ENCODE results near the gene RHBDL1.
A peak's percentile ranks its signal among the peaks of the same experiment; 100 is the strongest.

RHBDL1 gene

GRCh38 chr16:681746-682427 is 6.4 kb downstream of the RHBDL1 start:
- TF ChIP-seq, protein P1, sequence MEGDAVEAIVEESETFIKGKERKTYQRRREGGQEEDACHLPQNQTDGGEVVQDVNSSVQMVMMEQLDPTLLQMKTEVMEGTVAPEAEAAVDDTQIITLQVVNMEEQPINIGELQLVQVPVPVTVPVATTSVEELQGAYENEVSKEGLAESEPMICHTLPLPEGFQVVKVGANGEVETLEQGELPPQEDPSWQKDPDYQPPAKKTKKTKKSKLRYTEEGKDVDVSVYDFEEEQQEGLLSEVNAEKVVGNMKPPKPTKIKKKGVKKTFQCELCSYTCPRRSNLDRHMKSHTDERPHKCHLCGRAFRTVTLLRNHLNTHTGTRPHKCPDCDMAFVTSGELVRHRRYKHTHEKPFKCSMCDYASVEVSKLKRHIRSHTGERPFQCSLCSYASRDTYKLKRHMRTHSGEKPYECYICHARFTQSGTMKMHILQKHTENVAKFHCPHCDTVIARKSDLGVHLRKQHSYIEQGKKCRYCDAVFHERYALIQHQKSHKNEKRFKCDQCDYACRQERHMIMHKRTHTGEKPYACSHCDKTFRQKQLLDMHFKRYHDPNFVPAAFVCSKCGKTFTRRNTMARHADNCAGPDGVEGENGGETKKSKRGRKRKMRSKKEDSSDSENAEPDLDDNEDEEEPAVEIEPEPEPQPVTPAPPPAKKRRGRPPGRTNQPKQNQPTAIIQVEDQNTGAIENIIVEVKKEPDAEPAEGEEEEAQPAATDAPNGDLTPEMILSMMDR (IDR thresholded peaks at IDR 0.05; ENCODE audit: extremely low read depth, missing control alignments): no peak
- no peak for DNase-seq (ENCODE audit: low spot score)

DNA sequence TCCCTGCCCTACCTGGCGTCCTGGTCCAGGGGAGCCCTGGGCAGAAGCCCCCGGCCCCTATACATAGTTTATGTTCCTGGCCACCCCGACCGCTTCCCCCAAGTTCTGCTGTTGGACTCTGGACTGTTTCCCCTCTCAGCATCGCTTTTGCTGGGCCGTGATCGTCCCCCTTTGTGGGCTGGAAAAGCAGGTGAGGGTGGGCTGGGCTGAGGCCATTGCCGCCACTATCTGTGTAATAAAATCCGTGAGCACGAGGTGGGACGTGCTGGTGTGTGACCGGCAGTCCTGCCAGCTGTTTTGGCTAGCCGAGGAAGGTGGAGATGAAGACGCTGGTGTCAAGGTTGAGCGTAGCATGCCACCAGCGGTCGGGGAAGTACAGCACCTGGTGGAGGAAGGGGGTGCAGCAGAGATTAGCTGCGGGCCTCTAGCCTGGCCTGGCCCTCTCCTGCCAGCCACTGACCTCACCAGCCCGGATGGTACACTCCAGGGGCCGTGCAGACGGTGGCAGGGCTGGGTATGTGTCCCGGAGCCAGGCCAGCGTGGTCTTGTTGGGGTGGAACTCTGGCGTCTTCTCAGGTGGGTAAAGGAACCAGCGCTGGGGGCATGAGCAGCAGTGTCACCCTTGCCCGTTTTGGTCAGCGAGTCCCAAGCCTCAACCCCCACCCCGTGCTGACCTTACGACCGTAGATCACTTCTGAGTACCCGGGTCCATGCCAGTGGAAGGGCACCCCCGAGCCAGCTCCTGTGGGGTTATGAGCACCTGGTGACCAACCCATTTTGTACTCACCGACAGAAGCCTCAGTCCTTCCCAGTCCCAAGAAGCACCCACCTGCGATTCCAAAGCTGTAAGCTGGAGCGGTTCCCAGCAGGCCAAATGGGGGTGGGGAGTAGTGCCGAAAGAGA is 7.3 kb downstream of the RHBDL1 start:
- TF ChIP-seq, protein P1 (IDR thresholded peaks at IDR 0.05; ENCODE audit: extremely low read depth, missing control alignments): no peak

DNA sequence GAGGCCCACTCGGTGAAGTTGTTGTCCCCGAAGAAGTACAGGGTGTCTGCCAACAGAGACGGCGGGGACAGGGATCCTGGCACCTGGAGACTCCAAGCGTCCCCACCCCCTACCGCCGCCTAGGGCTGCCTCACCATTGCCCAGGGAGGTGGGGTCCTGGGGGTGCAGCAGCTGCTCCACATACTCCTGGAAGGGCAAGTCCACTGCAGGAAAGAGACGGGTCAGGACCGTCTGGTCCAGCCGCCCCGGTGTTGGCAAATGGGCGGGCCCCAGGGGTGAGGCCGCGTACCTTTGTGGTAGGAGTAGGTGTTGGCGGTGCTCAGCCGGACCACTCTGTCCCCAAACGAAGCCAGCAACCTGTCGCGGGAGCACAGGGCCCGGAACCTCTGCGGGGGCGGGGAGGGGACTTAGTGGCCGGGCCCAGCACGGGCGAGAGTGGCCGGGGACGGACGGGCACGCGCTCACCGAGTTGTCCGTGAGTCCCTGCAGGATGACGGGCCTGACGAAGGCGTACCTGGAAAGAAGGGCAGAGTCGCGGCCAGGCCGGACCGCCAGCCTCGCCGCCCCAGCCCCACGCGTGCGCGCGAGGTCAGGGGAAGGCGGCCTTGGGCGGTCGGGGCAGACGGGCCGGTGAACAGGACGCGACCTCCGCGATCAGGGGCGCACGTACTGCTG is 8.1 kb downstream of the RHBDL1 start:
- peak; percentile 26 for DNase-seq (ENCODE audit: low spot score)
- TF ChIP-seq, protein P1 (IDR thresholded peaks at IDR 0.05; ENCODE audit: extremely low read depth, missing control alignments): no peak

More for the DNA sequence above, 7.3 kb downstream of the RHBDL1 start:
- no peak for DNase-seq (ENCODE audit: low spot score)

- TF ChIP-seq, protein P1 (IDR thresholded peaks at IDR 0.05; ENCODE audit: extremely low read depth, missing control alignments): no peak
- DNase-seq (ENCODE audit: low spot score): peak; percentile 99
Observed at GRCh38 chr16:684071-684794, 8.8 kb downstream of the RHBDL1 start, which contains the start of gene JMJD8. Gene JMJD8 (minus strand): TSS chr16:684334. CDS start chr16:684319, 15 bp downstream.

DNA sequence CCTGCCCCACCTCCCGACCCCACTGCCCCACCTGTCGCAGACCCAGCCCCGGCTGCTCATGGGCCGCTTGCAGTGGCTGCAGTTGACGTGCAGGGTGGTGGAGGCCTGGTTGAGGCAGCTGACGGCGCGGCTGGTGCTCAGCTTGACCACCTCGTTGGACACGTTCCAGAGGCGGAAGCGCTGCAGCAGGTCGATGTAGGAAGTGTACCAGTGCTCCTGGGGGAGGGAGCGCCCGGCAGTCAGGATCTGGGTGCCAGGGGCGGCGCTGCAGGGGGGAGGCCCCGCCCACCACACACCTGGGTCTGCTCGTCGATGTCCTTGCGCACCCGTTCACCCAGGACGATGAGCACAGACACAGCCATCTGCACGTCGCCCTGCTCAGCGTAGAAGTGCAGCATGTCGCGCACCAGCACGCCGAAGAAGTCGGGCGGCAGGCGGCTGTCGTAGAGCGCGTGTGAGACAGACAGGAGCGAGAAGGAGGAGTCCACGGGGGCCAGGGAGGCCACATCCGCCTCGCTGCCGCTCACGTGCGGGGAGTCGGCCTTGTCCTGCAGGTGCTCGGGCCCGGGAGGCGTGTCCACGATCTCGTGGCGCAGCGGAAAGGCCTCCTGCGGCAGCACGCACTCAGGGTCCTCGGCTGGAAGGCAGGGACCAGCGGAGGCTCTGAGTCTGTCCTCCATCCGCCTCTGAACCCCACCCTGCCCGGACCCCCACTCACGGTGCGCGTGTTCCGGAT is 9.7 kb downstream of the RHBDL1 start:
- no peak for DNase-seq (ENCODE audit: low spot score)

GRCh38 chr16:685967-686366 is 10.5 kb downstream of the RHBDL1 start:
- TF ChIP-seq, protein P1 (IDR thresholded peaks at IDR 0.05; ENCODE audit: extremely low read depth, missing control alignments): no peak
- peak; percentile 29 for DNase-seq (ENCODE audit: low spot score)

More for the DNA sequence above, 9.7 kb downstream of the RHBDL1 start:
- TF ChIP-seq, protein P1 (IDR thresholded peaks at IDR 0.05; ENCODE audit: extremely low read depth, missing control alignments): no peak
